ENCODE data around the gene KIAA0513.

The KIAA0513 gene

DNA sequence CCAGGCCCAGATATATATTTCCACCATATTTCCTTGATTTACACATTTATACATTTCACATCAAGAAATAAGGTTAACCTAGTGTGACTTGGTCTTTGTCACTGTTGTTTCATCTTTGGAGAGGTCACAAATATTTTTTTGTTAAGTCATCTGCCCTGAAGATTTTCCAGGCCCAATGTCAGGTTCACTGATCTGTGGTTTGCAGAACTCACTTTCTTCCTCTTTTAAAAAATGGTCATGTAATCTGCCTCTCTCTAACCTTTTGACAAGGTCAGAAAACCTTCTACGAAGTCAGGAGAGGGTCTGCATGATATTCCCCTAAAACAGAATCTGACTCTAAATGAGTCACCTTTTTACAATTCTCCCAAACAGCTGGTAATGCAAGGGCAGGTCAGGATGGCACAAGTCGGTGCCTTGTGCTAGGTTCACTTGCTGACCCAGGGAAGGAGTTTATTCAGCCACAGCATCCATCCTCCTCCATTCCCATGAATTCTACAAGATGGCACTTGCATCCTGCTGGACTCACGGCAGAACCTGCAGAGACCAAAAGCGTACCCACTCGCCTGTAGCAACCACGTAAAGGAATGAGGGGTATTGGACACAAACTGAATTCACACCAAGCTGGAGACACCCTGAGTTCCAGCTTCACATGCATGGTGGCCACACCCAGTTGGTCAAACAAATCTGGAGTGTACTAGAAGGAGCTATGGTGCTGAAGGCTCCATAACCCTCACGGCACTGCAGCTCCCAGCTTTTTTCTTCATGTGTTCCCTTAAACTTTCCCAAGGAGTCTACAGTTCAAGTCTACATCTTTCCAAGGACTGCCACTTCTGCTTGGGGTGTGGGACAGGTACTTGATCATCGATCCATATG is 1.6 kb upstream of the KIAA0513 start:
- Histone ChIP-seq H3K36me3 (no peaks in the 10 kb centered on the region), H3K27me3 (no peaks in the 10 kb centered on the region), H3K9me3 (no peaks in the 10 kb centered on the region), H3K4me1 (peaks cover 7% of the 10 kb centered on the region), H3K4me3 (ENCODE audit: low read depth, low read length) (no peak overlapping the region)
- DNase-seq, result no peak
- TF ChIP-seq, protein P1, sequence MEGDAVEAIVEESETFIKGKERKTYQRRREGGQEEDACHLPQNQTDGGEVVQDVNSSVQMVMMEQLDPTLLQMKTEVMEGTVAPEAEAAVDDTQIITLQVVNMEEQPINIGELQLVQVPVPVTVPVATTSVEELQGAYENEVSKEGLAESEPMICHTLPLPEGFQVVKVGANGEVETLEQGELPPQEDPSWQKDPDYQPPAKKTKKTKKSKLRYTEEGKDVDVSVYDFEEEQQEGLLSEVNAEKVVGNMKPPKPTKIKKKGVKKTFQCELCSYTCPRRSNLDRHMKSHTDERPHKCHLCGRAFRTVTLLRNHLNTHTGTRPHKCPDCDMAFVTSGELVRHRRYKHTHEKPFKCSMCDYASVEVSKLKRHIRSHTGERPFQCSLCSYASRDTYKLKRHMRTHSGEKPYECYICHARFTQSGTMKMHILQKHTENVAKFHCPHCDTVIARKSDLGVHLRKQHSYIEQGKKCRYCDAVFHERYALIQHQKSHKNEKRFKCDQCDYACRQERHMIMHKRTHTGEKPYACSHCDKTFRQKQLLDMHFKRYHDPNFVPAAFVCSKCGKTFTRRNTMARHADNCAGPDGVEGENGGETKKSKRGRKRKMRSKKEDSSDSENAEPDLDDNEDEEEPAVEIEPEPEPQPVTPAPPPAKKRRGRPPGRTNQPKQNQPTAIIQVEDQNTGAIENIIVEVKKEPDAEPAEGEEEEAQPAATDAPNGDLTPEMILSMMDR (IDR thresholded peaks at IDR 0.05; ENCODE audit: low read depth, low read length), result no peak

DNA sequence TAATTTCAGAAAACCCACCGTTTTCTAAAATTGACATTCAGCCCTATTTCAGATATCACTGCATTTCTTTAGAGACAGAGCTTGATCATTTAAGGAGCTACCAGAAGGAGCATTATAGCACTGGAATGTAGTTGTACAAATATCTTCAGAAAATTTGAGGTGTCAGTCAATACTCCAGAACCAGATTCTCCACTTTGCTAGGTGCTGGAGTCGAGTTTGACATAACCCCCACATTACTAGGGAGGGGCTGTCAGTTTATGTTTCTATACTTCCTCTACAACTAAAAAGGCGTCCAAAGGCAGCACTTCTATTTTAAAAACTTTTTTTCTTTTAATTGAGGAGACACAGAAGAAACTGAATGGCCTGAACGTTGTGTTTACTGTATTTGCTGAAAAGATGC is 892 bp upstream of the KIAA0513 start:
- Histone ChIP-seq H3K27me3 (no peaks in the 10 kb centered on the region), H3K9me3 (no peaks in the 10 kb centered on the region), H3K4me3 (ENCODE audit: low read depth, low read length) (no peak overlapping the region), H3K4me1 (peaks cover 7% of the 10 kb centered on the region), H3K36me3 (no peaks in the 10 kb centered on the region)
- no peak for DNase-seq
- TF ChIP-seq, protein P1 (IDR thresholded peaks at IDR 0.05; ENCODE audit: low read depth, low read length), result no peak

DNA sequence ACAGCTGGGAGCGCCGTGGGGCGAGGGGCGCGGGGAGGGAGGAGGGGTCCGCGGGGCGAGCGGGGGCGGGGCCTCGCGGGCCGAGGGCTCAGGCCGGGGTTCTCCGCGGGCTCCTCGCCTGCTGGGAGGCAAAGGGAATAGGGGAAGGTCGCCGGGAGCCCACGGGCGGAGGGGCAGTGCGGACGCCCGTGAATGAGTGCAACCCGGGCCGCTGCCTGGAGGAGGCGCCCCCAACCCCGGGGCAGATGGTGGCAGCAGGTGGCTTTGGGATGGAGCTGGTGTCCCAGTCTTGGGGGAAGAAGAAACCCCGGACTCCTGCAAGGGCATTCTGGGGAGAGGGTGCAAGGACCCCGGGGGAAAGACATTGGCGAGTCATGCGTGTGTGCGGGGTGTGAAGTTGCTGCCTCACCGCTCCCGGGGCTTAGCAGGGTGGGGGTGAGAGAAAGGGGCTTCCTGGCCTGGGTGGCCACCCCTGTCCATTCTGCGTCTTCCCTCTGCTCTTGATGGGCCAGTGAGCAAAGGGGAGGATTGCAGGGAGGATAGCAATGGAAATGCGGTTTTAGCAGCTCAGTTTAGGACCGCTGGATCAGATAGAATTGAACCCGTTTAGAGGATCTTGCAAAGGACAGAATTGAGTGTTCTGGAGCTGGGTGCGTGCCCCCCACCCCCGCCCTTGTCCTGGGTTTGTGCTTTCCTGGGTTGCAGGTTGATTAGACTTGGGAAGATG is 526 bp downstream of the KIAA0513 start:
- H3K4me3 ChIP-seq (ENCODE audit: low read depth, low read length), result peak overlapping the region; percentile 54
- H3K9me3 ChIP-seq, result no peaks in the 10 kb centered on the region
- H3K27me3 ChIP-seq, result no peaks in the 10 kb centered on the region
- H3K36me3 ChIP-seq, result no peaks in the 10 kb centered on the region
- peak; percentile 42 for DNase-seq
- H3K4me1 ChIP-seq, result peaks cover 7% of the 10 kb centered on the region
- TF ChIP-seq, protein P1 (IDR thresholded peaks at IDR 0.05; ENCODE audit: low read depth, low read length), result peak; percentile 26; the same call in 1 of the 2 replicates

DNA sequence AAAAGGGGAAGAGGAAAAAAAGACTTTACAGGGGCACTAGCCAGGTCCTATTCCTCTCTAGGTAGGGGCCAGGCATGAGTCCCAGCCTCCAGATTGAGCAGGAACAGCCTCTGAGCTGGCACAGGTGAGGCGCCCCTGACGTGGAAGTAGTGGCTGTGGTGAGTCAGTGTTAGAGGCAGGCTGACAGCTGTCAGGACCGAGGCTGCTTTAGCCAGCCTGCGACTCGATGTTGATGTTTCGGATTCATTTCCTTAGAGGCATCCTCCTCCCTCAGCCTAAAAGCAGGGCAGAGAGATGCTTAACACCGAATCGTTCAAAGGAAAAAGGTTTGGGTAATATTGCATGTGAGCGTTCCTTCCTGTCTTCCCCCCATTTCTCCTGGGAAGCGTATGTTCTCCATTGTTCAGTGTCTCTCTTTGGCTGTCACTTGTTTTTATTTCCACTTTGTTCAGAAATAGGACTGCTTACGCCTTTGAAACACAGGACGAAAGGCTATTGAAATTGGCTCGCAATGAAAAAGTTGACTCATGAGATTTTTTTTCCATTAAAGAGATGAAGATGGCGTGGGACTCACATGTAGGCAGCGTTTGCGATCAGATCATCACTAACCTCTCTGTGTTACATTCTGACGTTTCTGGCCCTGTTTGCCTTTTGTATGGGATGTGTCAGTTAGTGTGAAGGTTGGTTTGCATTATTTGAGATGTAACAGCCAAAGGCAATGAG is 1.3 kb downstream of the KIAA0513 start:
- Histone ChIP-seq H3K4me1 (peaks cover 7% of the 10 kb centered on the region), H3K36me3 (no peaks in the 10 kb centered on the region), H3K27me3 (no peaks in the 10 kb centered on the region), H3K9me3 (no peaks in the 10 kb centered on the region), H3K4me3 (ENCODE audit: low read depth, low read length) (peak overlapping the region; percentile 54)
- peak; percentile 30 for DNase-seq
- TF ChIP-seq, protein P1 (IDR thresholded peaks at IDR 0.05; ENCODE audit: low read depth, low read length), result no peak

DNA sequence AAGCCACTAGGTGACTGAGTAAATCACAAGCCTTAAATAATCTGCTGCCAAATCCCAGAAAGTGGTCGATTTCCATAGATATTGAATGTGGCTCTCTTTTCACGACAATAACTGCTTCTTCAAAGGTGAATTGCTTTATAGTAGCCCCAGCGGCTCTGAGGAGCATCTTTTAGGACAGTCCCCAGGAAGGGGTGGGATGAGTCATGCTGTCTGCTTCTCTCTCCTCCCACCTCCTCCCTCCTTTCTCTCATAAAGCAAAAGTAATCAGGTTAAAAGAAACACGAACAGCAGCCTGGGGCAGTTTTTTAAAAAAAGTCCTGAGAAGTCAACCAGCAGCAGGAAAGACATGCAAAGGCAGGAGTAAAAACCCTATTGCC is 1.8 kb downstream of the KIAA0513 start:
- DNase-seq, result peak; percentile 65
- H3K36me3 ChIP-seq, result no peaks in the 10 kb centered on the region
- H3K4me1 ChIP-seq, result peaks cover 7% of the 10 kb centered on the region
- peak overlapping the region; percentile 54 for H3K4me3 ChIP-seq (ENCODE audit: low read depth, low read length)
- no peaks in the 10 kb centered on the region for H3K9me3 ChIP-seq
- TF ChIP-seq, protein P1 (IDR thresholded peaks at IDR 0.05; ENCODE audit: low read depth, low read length), result no peak
- no peaks in the 10 kb centered on the region for H3K27me3 ChIP-seq
